ENCODE measurements around the gene CACNG3. TPM values are rescaled to one million over a fixed set of nuclear protein-coding genes. Genes with fewer than 3 reads are reported as not detected.
A peak's percentile ranks its signal among the peaks of the same experiment; 100 is the strongest.

Gene CACNG3
- polyA plus RNA-seq (2013, experiment 1 of 2), result not detected
- polyA plus RNA-seq (2013, experiment 2 of 2), result not detected

GRCh38 chr16:24255456-24256371, at the start of gene CACNG3:
CACNG3 (plus strand) TSS chr16:24256335; CDS start chr16:24256755, 420 bp downstream.
- no peak within 1 kb of the TSS for H3K4me3 ChIP-seq (ENCODE audit: low read length)
- WGBS (ENCODE audit: extremely low coverage, insufficient coverage, low lambda C conversion rate), result no CpG with 5 or more reads among the region's 54 CpGs

GRCh38 chr16:24206926-24207325, 49.2 kb upstream of the CACNG3 start:
- Histone ChIP-seq H4K8ac (ENCODE audit: low read depth, low read length) (no peak overlapping the region), H3K4me1 (ENCODE audit: control insufficient read depth, low read depth, low read length) (peaks cover 6% of the 10 kb centered on the region), H3K27ac (ENCODE audit: low read depth, low read length) (no peak overlapping the region), H2BK15ac (replicated peaks; ENCODE audit: low read depth) (no peak overlapping the region), H3K27me3 (ENCODE audit: insufficient read depth, low read length, poor library complexity) (no peaks in the 10 kb centered on the region), H3K18ac (ENCODE audit: low read length) (no peak overlapping the region), H3K79me1 (ENCODE audit: low read length) (no peaks in the 10 kb centered on the region), H2AK5ac (ENCODE audit: low read length) (no peak overlapping the region), H3K9ac (ENCODE audit: low read length) (no peak overlapping the region), H2BK120ac (ENCODE audit: low read depth, low read length) (no peak overlapping the region), H4K5ac (ENCODE audit: low read length) (no peak overlapping the region), H3K4me2 (ENCODE audit: low read length) (no peak overlapping the region), H3K4me3 (ENCODE audit: low read length) (no peak overlapping the region), H2BK5ac (ENCODE audit: low read length) (no peak overlapping the region), H3K79me2 (ENCODE audit: control insufficient read depth, insufficient read depth, low read length) (no peaks in the 10 kb centered on the region), H3K23ac (ENCODE audit: low read length) (no peak overlapping the region), H3K56ac (ENCODE audit: low read length) (no peak overlapping the region), H3K4ac (ENCODE audit: low read depth, low read length) (no peak overlapping the region), H3K36me3 (ENCODE audit: control insufficient read depth, insufficient read depth, low read length) (no peaks in the 10 kb centered on the region)
- DNase-seq, result no peak
- no CpG with 5 or more reads among the region's 3 CpGs for WGBS (ENCODE audit: extremely low coverage, insufficient coverage, low lambda C conversion rate)

More at GRCh38 chr16:24255456-24256371, at the start of gene CACNG3:
- H2BK15ac ChIP-seq (replicated peaks; ENCODE audit: low read depth), result no peak within 1 kb of the TSS
- no peak within 1 kb of the TSS for H3K56ac ChIP-seq (ENCODE audit: low read length)
- H3K36me3 ChIP-seq (ENCODE audit: control insufficient read depth, insufficient read depth, low read length), result no peaks in the 10 kb centered on the region
- no peak within 1 kb of the TSS for H2BK5ac ChIP-seq (ENCODE audit: low read length)
- peak; percentile 93 for DNase-seq
- H3K27ac ChIP-seq (ENCODE audit: low read depth, low read length), result no peak within 1 kb of the TSS
- no peak within 1 kb of the TSS for H3K9ac ChIP-seq (ENCODE audit: low read length)
- no peak within 1 kb of the TSS for H2BK120ac ChIP-seq (ENCODE audit: low read depth, low read length)
- H3K79me2 ChIP-seq (ENCODE audit: control insufficient read depth, insufficient read depth, low read length), result no peaks in the 10 kb centered on the region
- no peak within 1 kb of the TSS for H4K8ac ChIP-seq (ENCODE audit: low read depth, low read length)
- no peak within 1 kb of the TSS for H3K23ac ChIP-seq (ENCODE audit: low read length)
- H3K4me1 ChIP-seq (ENCODE audit: control insufficient read depth, low read depth, low read length), result peaks cover 2% of the 10 kb centered on the region
- no peak within 1 kb of the TSS for H3K4ac ChIP-seq (ENCODE audit: low read depth, low read length)
- no peak within 1 kb of the TSS for H4K5ac ChIP-seq (ENCODE audit: low read length)
- peaks cover 9% of the 10 kb centered on the region for H3K27me3 ChIP-seq (ENCODE audit: insufficient read depth, low read length, poor library complexity)
- no peak within 1 kb of the TSS for H3K18ac ChIP-seq (ENCODE audit: low read length)
- H2AK5ac ChIP-seq (ENCODE audit: low read length), result no peak within 1 kb of the TSS
- H3K79me1 ChIP-seq (ENCODE audit: low read length), result no peaks in the 10 kb centered on the region
- peak within 1 kb of the TSS; percentile 49 for H3K4me2 ChIP-seq (ENCODE audit: low read length)

- no peak overlapping the region for H3K23ac ChIP-seq (ENCODE audit: low read length)
- no peak overlapping the region for H2BK5ac ChIP-seq (ENCODE audit: low read length)
- H3K56ac ChIP-seq (ENCODE audit: low read length), result no peak overlapping the region
- no peak overlapping the region for H3K4me2 ChIP-seq (ENCODE audit: low read length)
- peak; percentile 93 for DNase-seq
- H3K27me3 ChIP-seq (ENCODE audit: insufficient read depth, low read length, poor library complexity), result no peaks in the 10 kb centered on the region
- H3K9ac ChIP-seq (ENCODE audit: low read length), result no peak overlapping the region
- H3K79me1 ChIP-seq (ENCODE audit: low read length), result no peaks in the 10 kb centered on the region
- no peak overlapping the region for H3K4me3 ChIP-seq (ENCODE audit: low read length)
- peaks cover 6% of the 10 kb centered on the region for H3K4me1 ChIP-seq (ENCODE audit: control insufficient read depth, low read depth, low read length)
- H3K27ac ChIP-seq (ENCODE audit: low read depth, low read length), result no peak overlapping the region
- no peaks in the 10 kb centered on the region for H3K79me2 ChIP-seq (ENCODE audit: control insufficient read depth, insufficient read depth, low read length)
- H4K8ac ChIP-seq (ENCODE audit: low read depth, low read length), result no peak overlapping the region
- WGBS (ENCODE audit: extremely low coverage, insufficient coverage, low lambda C conversion rate), result no CpG with 5 or more reads among the region's 5 CpGs
- H3K4ac ChIP-seq (ENCODE audit: low read depth, low read length), result no peak overlapping the region
- no peaks in the 10 kb centered on the region for H3K36me3 ChIP-seq (ENCODE audit: control insufficient read depth, insufficient read depth, low read length)
- no peak overlapping the region for H3K18ac ChIP-seq (ENCODE audit: low read length)
- H2AK5ac ChIP-seq (ENCODE audit: low read length), result no peak overlapping the region
- H4K5ac ChIP-seq (ENCODE audit: low read length), result no peak overlapping the region
- H2BK15ac ChIP-seq (replicated peaks; ENCODE audit: low read depth), result no peak overlapping the region
- H2BK120ac ChIP-seq (ENCODE audit: low read depth, low read length), result no peak overlapping the region
Observed at GRCh38 chr16:24208710-24209109, 47.4 kb upstream of the CACNG3 start.

GRCh38 chr16:24214992-24215391, 41.1 kb upstream of the CACNG3 start:
- Histone ChIP-seq H4K8ac (ENCODE audit: low read depth, low read length) (no peak overlapping the region), H2AK5ac (ENCODE audit: low read length) (no peak overlapping the region), H2BK120ac (ENCODE audit: low read depth, low read length) (no peak overlapping the region), H3K9ac (ENCODE audit: low read length) (no peak overlapping the region), H3K56ac (ENCODE audit: low read length) (no peak overlapping the region), H3K27me3 (ENCODE audit: insufficient read depth, low read length, poor library complexity) (no peaks in the 10 kb centered on the region), H3K4me3 (ENCODE audit: low read length) (no peak overlapping the region), H3K27ac (ENCODE audit: low read depth, low read length) (no peak overlapping the region), H3K4ac (ENCODE audit: low read depth, low read length) (no peak overlapping the region), H3K23ac (ENCODE audit: low read length) (no peak overlapping the region), H2BK15ac (replicated peaks; ENCODE audit: low read depth) (no peak overlapping the region), H4K5ac (ENCODE audit: low read length) (no peak overlapping the region), H2BK5ac (ENCODE audit: low read length) (no peak overlapping the region), H3K79me2 (ENCODE audit: control insufficient read depth, insufficient read depth, low read length) (no peaks in the 10 kb centered on the region), H3K18ac (ENCODE audit: low read length) (no peak overlapping the region), H3K36me3 (ENCODE audit: control insufficient read depth, insufficient read depth, low read length) (no peaks in the 10 kb centered on the region), H3K4me1 (ENCODE audit: control insufficient read depth, low read depth, low read length) (no peaks in the 10 kb centered on the region), H3K4me2 (ENCODE audit: low read length) (no peak overlapping the region), H3K79me1 (ENCODE audit: low read length) (no peaks in the 10 kb centered on the region)
- no peak for DNase-seq
- no CpG with 5 or more reads among the region's 3 CpGs for WGBS (ENCODE audit: extremely low coverage, insufficient coverage, low lambda C conversion rate)

GRCh38 chr16:24216961-24217360, 39.2 kb upstream of the CACNG3 start:
- H3K9ac ChIP-seq (ENCODE audit: low read length), result no peak overlapping the region
- H4K8ac ChIP-seq (ENCODE audit: low read depth, low read length), result no peak overlapping the region
- no peak overlapping the region for H2BK120ac ChIP-seq (ENCODE audit: low read depth, low read length)
- DNase-seq, result no peak
- H3K18ac ChIP-seq (ENCODE audit: low read length), result no peak overlapping the region
- no peak overlapping the region for H2BK5ac ChIP-seq (ENCODE audit: low read length)
- H3K56ac ChIP-seq (ENCODE audit: low read length), result no peak overlapping the region
- no peaks in the 10 kb centered on the region for H3K4me1 ChIP-seq (ENCODE audit: control insufficient read depth, low read depth, low read length)
- no peaks in the 10 kb centered on the region for H3K79me1 ChIP-seq (ENCODE audit: low read length)
- no peaks in the 10 kb centered on the region for H3K36me3 ChIP-seq (ENCODE audit: control insufficient read depth, insufficient read depth, low read length)
- H3K27me3 ChIP-seq (ENCODE audit: insufficient read depth, low read length, poor library complexity), result no peaks in the 10 kb centered on the region
- H2BK15ac ChIP-seq (replicated peaks; ENCODE audit: low read depth), result no peak overlapping the region
- no peak overlapping the region for H2AK5ac ChIP-seq (ENCODE audit: low read length)
- no peak overlapping the region for H3K27ac ChIP-seq (ENCODE audit: low read depth, low read length)
- no peak overlapping the region for H3K23ac ChIP-seq (ENCODE audit: low read length)
- H4K5ac ChIP-seq (ENCODE audit: low read length), result no peak overlapping the region
- no peak overlapping the region for H3K4me3 ChIP-seq (ENCODE audit: low read length)
- H3K4ac ChIP-seq (ENCODE audit: low read depth, low read length), result no peak overlapping the region
- H3K79me2 ChIP-seq (ENCODE audit: control insufficient read depth, insufficient read depth, low read length), result no peaks in the 10 kb centered on the region
- no peak overlapping the region for H3K4me2 ChIP-seq (ENCODE audit: low read length)

Data from mesendoderm (in vitro differentiated cells).